ENCODE results near the gene CPE. TPM values are rescaled to one million over a fixed set of nuclear protein-coding genes. Genes with fewer than 3 reads are reported as not detected.

The CPE gene
- total RNA-seq, 4 donors from 2014 or later = 7.5 to 29.1 (median 12.3) TPM

- no peaks in the 10 kb centered on the region for H3K4me1 ChIP-seq
- no peak for TF ChIP-seq POLR2A (IDR thresholded peaks at IDR 0.05)
- TF ChIP-seq POLR2AphosphoS5 (IDR thresholded peaks at IDR 0.05) = no peak
- TF ChIP-seq CTCF (IDR thresholded peaks at IDR 0.05) = no peak
- TF ChIP-seq EP300 (IDR thresholded peaks at IDR 0.05; ENCODE audit: low read depth) = no peak
- 76 to 84% methylated on average over 8 of the region's 8 CpGs for WGBS, 2 donors (ENCODE audit: low coverage in 1 of 2)
- in situ Hi-C loops (cut with MboI; ENCODE audit: low pct_ligation_motif_present in 1 of 4, low pct_unique_long_range_greater_than_20kb in 1 of 4, low sequenced_read_pairs in 3 of 4) = loop anchor here in 1 of 4 donors (25.0 kb wide), 1 partner anchor 113 kb away; no protein-coding TSS in a partner anchor
- H3K36me3 ChIP-seq = no peaks in the 10 kb centered on the region
- no peak overlapping the region for H3K27ac ChIP-seq
- no peaks in the 10 kb centered on the region for H3K27me3 ChIP-seq
- H3K9me3 ChIP-seq = no peaks in the 10 kb centered on the region
- no peak for DNase-seq
- intact Hi-C loops (cut with DNase I; ENCODE audit: low total_unique reads) = no loop called here
- H3K4me3 ChIP-seq = no peak overlapping the region
These were observed 96.2 kb downstream of the CPE start for GRCh38 chr4:165474784-165475705.

GRCh38 chr4:165475706-165476070 lies 96.9 kb downstream of the CPE start:
- H3K36me3 ChIP-seq = no peaks in the 10 kb centered on the region
- intact Hi-C loops (cut with DNase I; ENCODE audit: low total_unique reads) = no loop called here
- TF ChIP-seq POLR2A (IDR thresholded peaks at IDR 0.05) = no peak
- no peak for TF ChIP-seq CTCF (IDR thresholded peaks at IDR 0.05)
- TF ChIP-seq POLR2AphosphoS5 (IDR thresholded peaks at IDR 0.05) = no peak
- TF ChIP-seq EP300 (IDR thresholded peaks at IDR 0.05; ENCODE audit: low read depth) = no peak
- no peak overlapping the region for H3K27ac ChIP-seq
- no peaks in the 10 kb centered on the region for H3K4me1 ChIP-seq
- no peaks in the 10 kb centered on the region for H3K9me3 ChIP-seq
- no peaks in the 10 kb centered on the region for H3K27me3 ChIP-seq
- no peak for DNase-seq
- in situ Hi-C loops (cut with MboI; ENCODE audit: low pct_ligation_motif_present in 1 of 4, low pct_unique_long_range_greater_than_20kb in 1 of 4, low sequenced_read_pairs in 3 of 4) = no loop called here
- WGBS, 2 donors (ENCODE audit: low coverage in 1 of 2) = 87 to 94% methylated on average over 3 to 4 of the region's 4 CpGs
- no peak overlapping the region for H3K4me3 ChIP-seq

- Histone ChIP-seq H3K36me3 (no peaks in the 10 kb centered on the region), H3K4me1 (no peaks in the 10 kb centered on the region), H3K27me3 (no peaks in the 10 kb centered on the region), H3K9me3 (no peaks in the 10 kb centered on the region), H3K27ac (no peak overlapping the region), H3K4me3 (no peak overlapping the region)
- WGBS, 2 donors (ENCODE audit: low coverage in 1 of 2) = 78 to 88% methylated on average over 3 to 14 of the region's 14 CpGs
- TF ChIP-seq CTCF (IDR thresholded peaks at IDR 0.05) (no peak), EP300 (IDR thresholded peaks at IDR 0.05; ENCODE audit: low read depth) (no peak), POLR2A (IDR thresholded peaks at IDR 0.05) (no peak), POLR2AphosphoS5 (IDR thresholded peaks at IDR 0.05) (no peak)
- intact Hi-C loops (cut with DNase I; ENCODE audit: low total_unique reads) (no loop called here), in situ Hi-C loops (cut with MboI; ENCODE audit: low pct_ligation_motif_present in 1 of 4, low pct_unique_long_range_greater_than_20kb in 1 of 4, low sequenced_read_pairs in 3 of 4) (no loop called here)
- DNase-seq = no peak
These were observed 97.6 kb downstream of the CPE start for GRCh38 chr4:165476214-165477098.

- 61 to 78% methylated on average over 4 of the region's 4 CpGs for whole genome bisulfite sequencing, 2 donors (ENCODE audit: low coverage in 1 of 2)
These were observed 99.0 kb downstream of the CPE start for GRCh38 chr4:165477799-165478198.

More at GRCh38 chr4:165477799-165478198, 99.0 kb downstream of the CPE start:
- Histone ChIP-seq H3K4me3 (no peak overlapping the region), H3K36me3 (no peaks in the 10 kb centered on the region), H3K9me3 (no peaks in the 10 kb centered on the region), H3K27ac (no peak overlapping the region), H3K27me3 (no peaks in the 10 kb centered on the region), H3K4me1 (no peaks in the 10 kb centered on the region)
- no peak for DNase-seq
- TF ChIP-seq EP300 (IDR thresholded peaks at IDR 0.05; ENCODE audit: low read depth) = no peak
- TF ChIP-seq CTCF (IDR thresholded peaks at IDR 0.05) = no peak
- TF ChIP-seq POLR2A (IDR thresholded peaks at IDR 0.05) = no peak
- TF ChIP-seq POLR2AphosphoS5 (IDR thresholded peaks at IDR 0.05) = no peak
- in situ Hi-C loops (cut with MboI; ENCODE audit: low pct_ligation_motif_present in 1 of 4, low pct_unique_long_range_greater_than_20kb in 1 of 4, low sequenced_read_pairs in 3 of 4) = no loop called here
- intact Hi-C loops (cut with DNase I; ENCODE audit: low total_unique reads) = no loop called here

Data from transverse colon (tissue), 4 donors.